PC-9 (cell line): Measurements from ENCODE around the gene STAB1. TPM values are rescaled to one million over a fixed set of nuclear protein-coding genes. Genes with fewer than 3 reads are reported as not detected.

Experiments used
- BruUV-seq: library from RNA; stranded (reverse); fragments of 400-500 nt; replicated peaks from 2 replicates; lab custom pipeline; 2021; lab: Mats Ljungman, UMichigan
- CTCF ChIA-PET: fragments of 300-600 bp; sonication (Branson Sonifier 250); formaldehyde crosslinking; loops from one replicate; lab custom pipeline; 2022; ENCODE audit warnings: antibody characterized with exemption; lab: Charles Lee
- POLR2A ChIA-PET: fragments of 300-600 bp; sonication (Branson Sonifier 250); formaldehyde crosslinking; loops from one replicate; lab custom pipeline; 2022; ENCODE audit warnings: antibody characterized with exemption; ENCODE audit not compliant: unreplicated experiment; lab: Charles Lee
- DNase-seq, 2 experiments: peaks; one replicate each; pipeline versions ENCODE4 v3.0.0 to v3.0.0-alpha.2; 2015 to 2022; ENCODE audit warnings: mixed read lengths in 1 of 2
- H2AFZ ChIP-seq: fragments of 200-600 bp; sonication (generic); 2 replicates; pipeline ENCODE4 v1.8.1; 2017; ENCODE audit warnings: antibody characterized with exemption
- H3F3A ChIP-seq: fragments of 200-600 bp; sonication (generic); 2 replicates; pipeline ENCODE4 v1.8.1; 2017; ENCODE audit warnings: antibody characterized with exemption, mild to moderate bottlenecking, low read depth; ENCODE audit not compliant: insufficient read depth
- H3K27ac ChIP-seq: fragments of 200-600 bp; sonication (generic); 2 replicates; pipeline ENCODE4 v1.6.1; 2016; ENCODE audit warnings: mixed run types
- H3K27me3 ChIP-seq: fragments of 200-600 bp; sonication (generic); 2 replicates; pipeline ENCODE4 v1.6.1; 2016; ENCODE audit warnings: low read depth, mixed run types; ENCODE audit not compliant: insufficient read depth
- H3K36me3 ChIP-seq: fragments of 200-600 bp; sonication (generic); 2 replicates; pipeline ENCODE4 v1.6.1; 2016; ENCODE audit warnings: low read depth, mixed run types
- H3K4me1 ChIP-seq: fragments of 200-600 bp; sonication (generic); replicated peaks from 2 replicates; pipeline ENCODE4 v1.6.1; 2016; ENCODE audit warnings: mixed run types; ENCODE audit not compliant: insufficient read depth
- H3K4me2 ChIP-seq: fragments of 200-600 bp; sonication (generic); 2 replicates; pipeline ENCODE4 v1.6.1; 2017; ENCODE audit warnings: mixed run types
- H3K4me3 ChIP-seq: fragments of 200-600 bp; sonication (generic); 2 replicates; pipeline ENCODE4 v1.6.1; 2016; ENCODE audit warnings: mixed run types
- H3K79me2 ChIP-seq: fragments of 200-600 bp; sonication (generic); 2 replicates; pipeline ENCODE4 v1.6.1; 2017; ENCODE audit warnings: low read depth, mixed run types
- H3K9me2 ChIP-seq: fragments of 200-600 bp; sonication (generic); 2 replicates; pipeline ENCODE4 v1.8.1; 2017; ENCODE audit warnings: mild to moderate bottlenecking; ENCODE audit not compliant: insufficient read depth
- H3K9me3 ChIP-seq: fragments of 200-600 bp; sonication (generic); 2 replicates; pipeline ENCODE4 v1.8.1; 2016; ENCODE audit warnings: low read depth; ENCODE audit not compliant: insufficient read depth
- H4K20me1 ChIP-seq: fragments of 200-600 bp; sonication (generic); 2 replicates; pipeline ENCODE4 v1.8.1; 2017; ENCODE audit not compliant: insufficient read depth
- EZH2 ChIP-seq: fragments of 200-600 bp; sonication (generic); IDR thresholded peaks from 2 replicates; pipeline ENCODE4 v1.8.0; 2017; ENCODE audit warnings: antibody characterized with exemption, low read depth
- intact Hi-C: fragments of 100-400 bp; cut with micrococcal nuclease; formaldehyde crosslinking; loops from one replicate; pipeline ENCODE4 v1.10.0; 2022; ENCODE audit not compliant: unreplicated experiment
- total RNA-seq: library from RNA; stranded (reverse); gene quantifications from 2 replicates; pipeline ENCODE4 v1.2.3, GENCODE V29; 2021
- TF ChIP-seq, protein P1 (sequence below): fragments of 200-600 bp; sonication (generic); conservative IDR thresholded peaks from 2 replicates; pipeline ENCODE4 v1.6.1; 2017; ENCODE audit warnings: mixed run types, antibody characterized with exemption, mild to moderate bottlenecking, moderate library complexity

Gene STAB1
- total RNA-seq, 1 experiment from 2014 or later, result 0.04 TPM

DNA sequence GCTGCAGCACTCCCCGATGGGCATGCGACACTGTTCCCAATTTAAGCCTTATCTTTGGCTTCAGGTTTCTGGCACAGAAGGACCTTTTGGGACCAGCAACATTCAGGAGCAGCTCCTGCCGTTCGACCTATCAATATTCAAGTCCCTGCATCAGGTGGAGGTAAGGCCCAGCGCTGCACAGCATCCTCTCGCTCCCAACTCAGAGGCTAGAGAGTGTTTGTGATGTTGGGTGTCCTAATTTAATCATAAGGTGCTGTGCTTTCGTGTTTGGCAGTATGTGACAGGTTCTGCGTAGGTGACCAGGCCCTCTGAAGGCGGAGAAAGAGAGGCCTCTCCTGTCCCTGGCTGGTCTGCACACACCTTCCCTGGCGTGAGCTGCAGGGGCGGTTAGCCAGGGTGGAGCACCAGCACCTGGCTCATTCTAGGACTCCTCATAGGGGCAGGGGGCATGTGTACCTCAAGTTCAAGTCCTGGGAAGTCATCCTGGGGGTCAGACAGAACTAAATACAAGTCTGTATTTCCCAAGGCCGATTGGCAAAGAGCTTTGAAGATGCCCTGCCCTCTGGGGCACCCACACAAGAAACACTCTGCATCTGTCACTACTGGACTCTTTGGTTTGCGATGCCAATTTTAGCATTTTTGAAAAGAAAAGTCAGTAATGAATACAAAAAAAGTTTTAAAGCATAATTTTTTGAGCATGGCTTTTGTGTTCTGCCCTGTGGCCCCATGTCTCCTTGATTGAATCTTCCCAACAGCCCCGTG, 22.7 kb upstream of the STAB1 start:
- CTCF ChIA-PET, result no interaction called here
- H3K9me2 ChIP-seq, result no peaks in the 10 kb centered on the region

DNA sequence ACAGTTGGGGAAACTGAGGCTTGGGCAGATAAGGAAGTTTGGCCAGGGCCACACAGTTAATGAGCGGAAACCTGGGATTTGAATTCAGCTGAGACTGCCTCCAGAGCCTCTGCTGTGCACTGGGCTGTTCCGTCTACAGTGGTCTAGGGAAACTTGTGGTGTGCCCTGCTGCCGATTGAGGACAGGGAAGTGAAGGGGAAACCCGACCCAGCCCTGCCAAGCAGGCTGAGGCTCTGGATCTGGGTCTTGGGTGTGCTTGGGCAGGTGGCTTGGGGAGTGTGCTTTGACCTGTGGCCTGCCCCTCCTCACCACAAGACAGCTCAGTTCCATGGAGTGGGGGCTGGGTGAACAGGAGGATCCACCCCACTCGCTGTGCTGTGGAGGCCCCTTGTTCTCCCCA, 22.1 kb upstream of the STAB1 start:
- ChIA-PET CTCF (no interaction called here), POLR2A (no interaction called here)
- no TSS peak for BruUV-seq
- Histone ChIP-seq H3K27ac (no peak overlapping the region), H4K20me1 (no peaks in the 10 kb centered on the region), H3F3A (no peaks in the 10 kb centered on the region), H3K36me3 (no peaks in the 10 kb centered on the region), H3K9me3 (no peaks in the 10 kb centered on the region), H3K27me3 (no peaks in the 10 kb centered on the region), H2AFZ (no peak overlapping the region), H3K9me2 (no peaks in the 10 kb centered on the region), H3K4me1 (no peaks in the 10 kb centered on the region), H3K4me2 (no peak overlapping the region), H3K79me2 (no peaks in the 10 kb centered on the region), H3K4me3 (no peak overlapping the region)
- DNase-seq, result no peak
- intact Hi-C loops, result no loop called here
- TF ChIP-seq, protein P1, sequence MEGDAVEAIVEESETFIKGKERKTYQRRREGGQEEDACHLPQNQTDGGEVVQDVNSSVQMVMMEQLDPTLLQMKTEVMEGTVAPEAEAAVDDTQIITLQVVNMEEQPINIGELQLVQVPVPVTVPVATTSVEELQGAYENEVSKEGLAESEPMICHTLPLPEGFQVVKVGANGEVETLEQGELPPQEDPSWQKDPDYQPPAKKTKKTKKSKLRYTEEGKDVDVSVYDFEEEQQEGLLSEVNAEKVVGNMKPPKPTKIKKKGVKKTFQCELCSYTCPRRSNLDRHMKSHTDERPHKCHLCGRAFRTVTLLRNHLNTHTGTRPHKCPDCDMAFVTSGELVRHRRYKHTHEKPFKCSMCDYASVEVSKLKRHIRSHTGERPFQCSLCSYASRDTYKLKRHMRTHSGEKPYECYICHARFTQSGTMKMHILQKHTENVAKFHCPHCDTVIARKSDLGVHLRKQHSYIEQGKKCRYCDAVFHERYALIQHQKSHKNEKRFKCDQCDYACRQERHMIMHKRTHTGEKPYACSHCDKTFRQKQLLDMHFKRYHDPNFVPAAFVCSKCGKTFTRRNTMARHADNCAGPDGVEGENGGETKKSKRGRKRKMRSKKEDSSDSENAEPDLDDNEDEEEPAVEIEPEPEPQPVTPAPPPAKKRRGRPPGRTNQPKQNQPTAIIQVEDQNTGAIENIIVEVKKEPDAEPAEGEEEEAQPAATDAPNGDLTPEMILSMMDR, result no peak
- TF ChIP-seq EZH2, result no peak

More for the DNA sequence above, 22.7 kb upstream of the STAB1 start:
- intact Hi-C loops, result no loop called here
- TF ChIP-seq, protein P1, result no peak
- TF ChIP-seq EZH2, result no peak
- H3K27me3 ChIP-seq, result no peaks in the 10 kb centered on the region
- H3F3A ChIP-seq, result no peaks in the 10 kb centered on the region
- no peaks in the 10 kb centered on the region for H3K79me2 ChIP-seq
- no peaks in the 10 kb centered on the region for H3K36me3 ChIP-seq
- no peak overlapping the region for H2AFZ ChIP-seq
- H3K27ac ChIP-seq, result no peak overlapping the region
- no peak for DNase-seq
- H4K20me1 ChIP-seq, result no peaks in the 10 kb centered on the region
- no peaks in the 10 kb centered on the region for H3K9me3 ChIP-seq
- no peaks in the 10 kb centered on the region for H3K4me1 ChIP-seq
- no TSS peak for BruUV-seq
- POLR2A ChIA-PET, result no interaction called here
- no peak overlapping the region for H3K4me3 ChIP-seq
- H3K4me2 ChIP-seq, result no peak overlapping the region

DNA sequence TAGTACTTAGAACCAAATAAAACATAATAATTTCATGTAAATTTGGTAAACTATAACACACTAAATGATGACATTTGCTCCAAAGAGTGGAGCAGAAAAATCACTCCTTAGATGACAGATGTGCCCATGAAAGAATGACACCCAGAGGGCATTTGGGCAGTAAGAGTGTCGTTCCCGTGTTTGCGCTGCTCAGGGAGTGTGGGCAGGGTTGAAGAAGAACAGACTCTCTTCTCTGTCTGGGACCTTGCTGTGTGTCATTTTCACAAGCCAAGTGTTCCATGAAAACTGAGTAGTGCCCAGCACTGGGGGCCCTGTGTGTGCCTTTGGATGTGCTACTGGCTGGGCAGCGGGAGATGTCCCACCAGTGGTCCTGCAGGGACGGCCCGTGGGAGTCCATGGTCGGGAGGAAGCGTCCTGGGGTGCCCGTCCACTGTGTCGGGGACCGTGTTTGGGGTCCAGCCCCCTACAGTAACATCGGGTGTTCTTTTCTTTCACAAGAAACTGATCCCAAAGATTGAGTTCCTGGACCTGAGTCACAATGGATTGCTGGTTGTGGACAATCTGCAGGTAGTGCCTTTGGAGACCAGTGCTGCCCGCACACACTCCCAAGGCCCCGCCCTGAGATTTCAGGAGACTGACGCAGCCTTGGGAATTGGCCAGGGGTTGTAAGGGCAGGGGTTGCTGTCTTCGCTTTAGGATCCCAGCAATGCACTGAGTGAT, 17.9 kb upstream of the STAB1 start:
- ChIA-PET POLR2A (no interaction called here), CTCF (no interaction called here)
- Histone ChIP-seq H3K9me3 (no peaks in the 10 kb centered on the region), H3K27ac (no peak overlapping the region), H2AFZ (no peak overlapping the region), H3K4me2 (no peak overlapping the region), H4K20me1 (no peaks in the 10 kb centered on the region), H3K27me3 (no peaks in the 10 kb centered on the region), H3K79me2 (no peaks in the 10 kb centered on the region), H3K4me1 (no peaks in the 10 kb centered on the region), H3K4me3 (no peak overlapping the region), H3K36me3 (no peaks in the 10 kb centered on the region), H3F3A (no peaks in the 10 kb centered on the region), H3K9me2 (no peaks in the 10 kb centered on the region)
- no TSS peak for BruUV-seq
- intact Hi-C loops, result no loop called here
- DNase-seq, result no peak
- no peak for TF ChIP-seq EZH2
- TF ChIP-seq, protein P1, result no peak
